GM12872 (cell line): ENCODE data around the gene CHAC1.

Experiments
- CTCF ChIP-seq: IDR thresholded peaks from 3 replicates; pipeline ENCODE4 v1.5.1; 2011; ENCODE audit warnings: low read depth, mild to moderate bottlenecking, low read length, moderate library complexity; ENCODE audit not compliant: insufficient read depth

The CHAC1 gene

DNA sequence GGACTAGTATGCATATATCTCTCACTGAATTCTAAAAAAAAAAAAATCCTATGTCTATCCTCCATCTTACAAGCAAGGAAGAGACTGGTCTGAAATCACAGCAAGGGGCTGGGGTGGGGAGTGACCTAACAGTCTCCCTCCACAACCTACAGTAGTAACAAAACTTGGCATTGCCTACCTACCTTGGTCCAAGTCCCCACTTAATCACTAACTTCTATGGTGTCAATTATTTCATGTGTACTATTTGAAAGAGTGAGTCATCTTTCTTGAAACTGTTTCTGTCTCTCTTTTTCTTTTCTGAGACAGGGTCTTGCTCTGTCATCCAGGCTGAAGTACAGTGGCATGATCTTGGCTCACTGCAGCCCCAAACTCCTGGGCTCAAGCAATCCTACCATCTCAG lies 36.8 kb downstream of the CHAC1 start:
- TF ChIP-seq CTCF = no peak

- TF ChIP-seq CTCF = no peak
Observed at GRCh38 chr15:40990789-40991188, 37.5 kb downstream of the CHAC1 start.

DNA sequence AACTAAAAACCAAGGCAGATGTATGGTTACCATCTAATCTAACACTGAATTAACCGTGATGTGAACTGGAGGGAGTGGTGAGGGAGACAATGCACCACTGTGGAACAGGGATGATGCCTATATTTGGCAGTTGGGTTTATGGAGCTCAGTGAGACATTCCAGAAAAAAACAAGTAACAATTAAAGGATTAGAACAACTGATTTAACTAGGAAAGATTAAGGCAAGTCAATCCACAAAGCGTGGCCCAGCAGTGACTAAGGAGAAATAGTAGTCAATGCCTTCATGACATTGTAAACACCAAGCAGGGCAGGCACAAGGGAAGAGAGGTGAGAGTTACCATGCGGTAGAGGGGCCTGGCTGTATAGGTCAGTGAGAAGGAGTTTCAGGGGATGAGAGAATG lies 38.1 kb downstream of the CHAC1 start:
- TF ChIP-seq CTCF = no peak

DNA sequence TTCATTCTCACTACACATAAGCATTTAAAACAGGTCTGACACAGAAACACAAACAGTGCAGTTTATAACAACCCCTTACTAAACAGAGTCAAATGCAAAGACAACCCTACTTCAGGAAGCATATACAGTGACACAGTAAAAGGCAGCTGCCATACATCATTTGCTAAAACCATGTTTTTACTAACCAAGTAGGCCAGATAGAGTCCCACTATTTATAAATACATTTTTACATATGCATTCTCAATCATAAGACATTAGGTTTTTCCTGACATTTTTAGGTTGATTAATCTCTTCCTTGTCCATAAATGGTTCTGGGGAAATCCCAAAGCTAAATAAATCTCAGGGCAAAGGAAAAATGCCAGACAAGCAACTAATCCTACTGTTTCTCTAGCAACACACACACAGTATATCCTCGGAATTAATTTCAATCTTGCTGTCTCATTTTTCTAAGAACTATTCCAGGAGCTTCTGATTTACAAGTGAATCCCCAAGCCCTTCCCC lies 39.0 kb downstream of the CHAC1 start:
- no peak for TF ChIP-seq CTCF

GRCh38 chr15:40992825-40993224 lies 39.6 kb downstream of the CHAC1 start:
- TF ChIP-seq CTCF = no peak

GRCh38 chr15:40995656-40996055 lies 42.4 kb downstream of the CHAC1 start:
- TF ChIP-seq CTCF = no peak

- no peak for TF ChIP-seq CTCF
Observed at GRCh38 chr15:40999190-40999589, 45.9 kb downstream of the CHAC1 start.

GRCh38 chr15:41001524-41002214 lies 48.4 kb downstream of the CHAC1 start:
- TF ChIP-seq CTCF = no peak
